Activated CD8-positive, alpha-beta T cell treated with anti-CD3 and anti-CD28 coated beads for 36 hours (primary cell): Measurements from ENCODE around the gene CCL4. TPM values are rescaled to one million over a fixed set of nuclear protein-coding genes. Genes with fewer than 3 reads are reported as not detected.
"Not testable (repeated sequence)": the region's sequence is repeated elsewhere in the genome, so short reads cannot be mapped to it uniquely, and the experiment has no call there.

Source experiments
- ATAC-seq: fragments of 200-7000 bp; cut with Tn5 transposase; one replicate; pipeline ENCODE4 v1.10.0; 2021; ENCODE audit warnings: mild to moderate bottlenecking, moderate library complexity
- CTCF ChIA-PET: fragments of 350-600 bp; sonication (Branson Sonifier 250); formaldehyde crosslinking; loops from one replicate; lab custom pipeline; 2021; ENCODE audit warnings: antibody characterized with exemption; lab: Charles Lee
- POLR2A ChIA-PET: fragments of 350-600 bp; sonication (Branson Sonifier 250); formaldehyde crosslinking; loops from one replicate; lab custom pipeline; 2021; ENCODE audit warnings: antibody characterized with exemption; lab: Charles Lee
- DNase-seq: peaks from one replicate; pipeline ENCODE4 v3.0.0-alpha.2; 2020
- H3K27ac Mint-ChIP-seq: one replicate; pipeline ENCODE4 v1.8.0; 2021; ENCODE audit warnings: mild to moderate bottlenecking, mixed read lengths
- H3K27me3 Mint-ChIP-seq: one replicate; pipeline ENCODE4 v1.8.0; 2021; ENCODE audit warnings: mixed read lengths
- H3K36me3 Mint-ChIP-seq: one replicate; pipeline ENCODE4 v1.8.0; 2021; ENCODE audit warnings: low read depth, mixed read lengths
- H3K4me1 Mint-ChIP-seq: one replicate; pipeline ENCODE4 v1.8.0; 2021; ENCODE audit warnings: low read depth, mixed read lengths
- H3K4me3 Mint-ChIP-seq: one replicate; pipeline ENCODE4 v1.8.0; 2021; ENCODE audit warnings: mild to moderate bottlenecking, moderate library complexity, mixed read lengths
- H3K9me3 Mint-ChIP-seq: one replicate; pipeline ENCODE4 v1.8.0; 2021; ENCODE audit warnings: mixed read lengths
- CTCF ChIP-seq: fragments of 200-600 bp; IDR thresholded peaks from one replicate; pipeline ENCODE4 v1.8.0; 2022; ENCODE audit warnings: antibody characterized with exemption, mild to moderate bottlenecking
- intact Hi-C: fragments of 100-400 bp; cut with micrococcal nuclease; formaldehyde crosslinking; loops from one replicate; pipeline ENCODE4 v1.10.0; 2022
- total RNA-seq, 2 experiments: library from RNA; stranded (reverse); gene quantifications; one replicate each; pipeline ENCODE4 v1.2.3, GENCODE V29; 2021

The CCL4 gene
- total RNA-seq, 2 experiments from 2014 or later = 287 to 290 TPM

- no peaks in the 10 kb centered on the region for H3K27me3 Mint-ChIP-seq
- H3K27ac Mint-ChIP-seq = no peak overlapping the region
- H3K9me3 Mint-ChIP-seq = peaks cover 6% of the 10 kb centered on the region
- no peak for DNase-seq
- no peak overlapping the region for H3K4me3 Mint-ChIP-seq
- no peaks in the 10 kb centered on the region for H3K36me3 Mint-ChIP-seq
- intact Hi-C loops = no loop called here
- no peak for TF ChIP-seq CTCF
- ChIA-PET POLR2A (no interaction called here), CTCF (interaction anchor here (0.9 to 2.6 kb wide), 3 partner anchors 38 to 142 kb away, joined by 3 to 10 read pairs (median 3); no protein-coding TSS in a partner anchor)
- peaks cover 15% of the 10 kb centered on the region for H3K4me1 Mint-ChIP-seq
- no peak for ATAC-seq
Measured at GRCh38 chr17:36111068-36111490, 7.5 kb downstream of the CCL4 start.

DNA sequence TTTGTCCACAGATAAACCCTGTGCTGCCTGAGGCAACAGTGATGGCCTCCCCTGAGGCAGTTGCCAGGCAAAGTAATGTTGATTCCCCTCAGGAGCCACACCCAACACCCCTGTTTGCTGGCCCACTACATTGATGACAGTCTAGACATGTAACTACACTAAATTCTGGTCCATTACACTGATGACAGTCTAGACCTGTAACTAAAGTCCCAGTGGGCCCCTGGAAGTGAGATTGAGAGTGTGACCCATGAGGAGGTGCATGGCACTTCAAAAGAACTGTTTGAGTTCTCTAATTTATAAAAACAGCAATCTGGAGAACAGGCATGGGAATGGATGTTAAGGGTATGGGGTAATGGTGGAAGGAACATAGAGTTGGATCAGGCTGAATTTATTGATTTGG lies 8.9 kb downstream of the CCL4 start:
- ChIA-PET POLR2A (no interaction called here), CTCF (interaction anchor here (0.8 to 1.0 kb wide), 2 partner anchors 15 to 136 kb away, joined by 3 read pairs; no protein-coding TSS in a partner anchor)
- no peak for DNase-seq
- Mint-ChIP-seq H3K9me3 (peaks cover 6% of the 10 kb centered on the region), H3K4me1 (peaks cover 19% of the 10 kb centered on the region), H3K36me3 (no peaks in the 10 kb centered on the region), H3K27me3 (no peaks in the 10 kb centered on the region), H3K4me3 (no peak overlapping the region), H3K27ac (no peak overlapping the region)
- no peak for ATAC-seq
- no peak for TF ChIP-seq CTCF
- intact Hi-C loops = no loop called here

DNA sequence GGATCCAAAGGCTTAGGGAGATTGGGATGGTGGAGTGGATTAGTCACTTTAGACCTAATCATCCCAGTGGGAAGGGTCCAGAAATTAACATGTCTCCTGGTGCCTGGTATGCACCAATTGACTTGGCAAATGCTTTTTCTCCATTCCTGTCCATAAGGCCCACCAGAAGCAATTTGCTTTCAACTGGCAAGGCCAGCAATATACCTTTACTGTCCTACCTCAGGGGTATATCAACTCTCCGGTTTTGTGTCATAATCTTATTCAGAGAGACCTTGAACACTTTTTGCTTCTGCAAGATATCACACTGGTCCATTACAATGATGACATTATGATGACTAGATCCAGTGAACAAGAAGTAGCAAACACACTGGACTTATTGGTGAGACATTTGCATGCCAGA lies 9.5 kb downstream of the CCL4 start:
- H3K27ac Mint-ChIP-seq, H3K4me3 Mint-ChIP-seq, CTCF ChIA-PET, ATAC-seq, H3K36me3 Mint-ChIP-seq, H3K9me3 Mint-ChIP-seq, H3K27me3 Mint-ChIP-seq, intact Hi-C loops, POLR2A ChIA-PET, DNase-seq: not testable (repeated sequence)
- H3K4me1 Mint-ChIP-seq = peaks cover 19% of the 10 kb centered on the region

GRCh38 chr17:36114971-36115648 lies 11.5 kb downstream of the CCL4 start:
- H3K4me3 Mint-ChIP-seq, intact Hi-C loops, H3K9me3 Mint-ChIP-seq, DNase-seq, POLR2A ChIA-PET, H3K27ac Mint-ChIP-seq, ATAC-seq, H3K36me3 Mint-ChIP-seq, H3K27me3 Mint-ChIP-seq, CTCF ChIA-PET: not testable (repeated sequence)
- peaks cover 27% of the 10 kb centered on the region for H3K4me1 Mint-ChIP-seq

GRCh38 chr17:36115649-36115977 lies 12.0 kb downstream of the CCL4 start:
- DNase-seq, intact Hi-C loops, H3K9me3 Mint-ChIP-seq, CTCF ChIA-PET, POLR2A ChIA-PET, H3K27ac Mint-ChIP-seq, H3K36me3 Mint-ChIP-seq, H3K4me3 Mint-ChIP-seq, H3K27me3 Mint-ChIP-seq, ATAC-seq: not testable (repeated sequence)
- H3K4me1 Mint-ChIP-seq = peaks cover 31% of the 10 kb centered on the region

DNA sequence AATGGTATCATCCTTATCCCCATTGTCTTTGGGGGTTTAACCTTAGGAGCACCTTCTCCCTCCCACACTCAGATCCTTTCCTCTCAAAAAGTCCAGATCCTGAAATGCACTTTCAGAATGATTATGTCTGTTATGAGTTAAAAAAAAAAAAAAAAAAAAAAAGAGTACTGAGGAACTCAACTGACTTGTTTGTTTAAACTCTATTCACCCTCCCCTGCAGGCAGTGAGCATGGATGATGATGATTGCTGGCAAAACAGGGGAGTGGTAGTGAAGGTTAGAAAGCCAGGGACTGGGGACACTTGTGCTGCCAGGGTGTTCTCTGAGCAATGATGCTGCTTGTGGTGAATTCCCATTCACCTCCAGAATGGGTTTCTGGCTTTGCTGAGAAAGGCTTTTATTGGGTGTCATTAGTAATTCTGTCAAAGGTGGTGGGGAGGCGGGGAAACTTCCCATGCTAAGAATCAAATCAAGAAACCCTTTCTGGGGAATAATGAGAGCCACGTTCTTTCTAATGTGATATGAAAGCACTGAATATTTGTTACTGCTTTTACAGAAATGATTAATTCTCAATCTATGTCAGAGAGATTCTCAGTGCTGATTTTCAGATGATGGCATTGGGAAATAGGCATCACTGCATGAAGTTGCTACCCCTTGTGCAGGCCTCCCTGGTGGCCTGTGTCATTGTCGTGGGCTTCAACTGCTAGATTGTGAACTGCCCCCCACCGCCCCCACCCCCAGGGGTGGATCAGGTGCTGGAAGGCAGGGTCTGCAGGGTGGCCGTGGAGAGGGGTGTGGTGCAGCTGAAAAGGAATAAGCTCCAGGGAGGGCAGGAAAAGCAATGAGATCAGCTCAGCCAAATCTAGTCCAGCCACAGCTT lies 14.1 kb downstream of the CCL4 start:
- no peak for TF ChIP-seq CTCF
- POLR2A ChIA-PET = interaction anchor here (0.6 to 2.2 kb wide), 7 partner anchors 10 to 29 kb away, joined by 3 to 7 read pairs (median 6); partner anchors contain the start of genes CCL3 and CCL4
- CTCF ChIA-PET = interaction anchor here (0.9 to 4.6 kb wide), 5 partner anchors 14 to 148 kb away, joined by 3 to 32 read pairs (median 7); no protein-coding TSS in a partner anchor
- Mint-ChIP-seq H3K4me1 (peaks cover 37% of the 10 kb centered on the region), H3K36me3 (no peaks in the 10 kb centered on the region), H3K4me3 (peak overlapping the region; percentile 31), H3K27me3 (no peaks in the 10 kb centered on the region), H3K9me3 (peaks cover 6% of the 10 kb centered on the region), H3K27ac (peak overlapping the region; percentile 89)
- ATAC-seq (peak; percentile 89), DNase-seq (peak; percentile 67)
- intact Hi-C loops = no loop called here
